ENCODE results near the gene SCUBE2.
A peak's percentile ranks its signal among the peaks of the same experiment; 100 is the strongest.

The SCUBE2 gene

GRCh38 chr11:9069862-9070470, 21.4 kb downstream of the SCUBE2 start:
- no peak overlapping the region for H3K4ac ChIP-seq (ENCODE audit: low read depth in 1 of 2, low read length in 2 of 2)
- no peaks in the 10 kb centered on the region for H3K9me3 ChIP-seq (ENCODE audit: control insufficient read depth, low read length)
- H3K9ac ChIP-seq (ENCODE audit: low read length), result no peak overlapping the region
- H4K91ac ChIP-seq (ENCODE audit: low read length), result no peak overlapping the region
- no peaks in the 10 kb centered on the region for H3K79me1 ChIP-seq (replicated peaks; ENCODE audit: low read length, poor library complexity, severe bottlenecking)
- no peak overlapping the region for H3K4me2 ChIP-seq (ENCODE audit: low read length, poor library complexity, severe bottlenecking)
- no peak overlapping the region for H2BK5ac ChIP-seq (ENCODE audit: low read depth, low read length, poor library complexity, severe bottlenecking)
- no peaks in the 10 kb centered on the region for H3K36me3 ChIP-seq (ENCODE audit: control insufficient read depth in 1 of 2, insufficient read depth in 2 of 2, low read depth in 1 of 2, low read length in 2 of 2)
- H3K27ac ChIP-seq (ENCODE audit: low read length, poor library complexity, severe bottlenecking), result no peak overlapping the region
- no peak overlapping the region for H3K23ac ChIP-seq (ENCODE audit: low read length in 2 of 2)
- no peak overlapping the region for H2BK120ac ChIP-seq (ENCODE audit: low read depth, low read length)
- no peak overlapping the region for H2BK15ac ChIP-seq (ENCODE audit: low read depth, poor library complexity, severe bottlenecking)
- no peak for DNase-seq
- no peak overlapping the region for H2AK5ac ChIP-seq (ENCODE audit: low read length, severe bottlenecking)
- H4K8ac ChIP-seq (ENCODE audit: low read length), result no peak overlapping the region
- no peak overlapping the region for H2AFZ ChIP-seq (ENCODE audit: low read depth, low read length)
- H3K4me3 ChIP-seq (ENCODE audit: insufficient read depth in 1 of 2, low read depth in 1 of 2, low read length in 2 of 2), result no peak overlapping the region
- H2BK12ac ChIP-seq (ENCODE audit: low read length in 2 of 2), result no peak overlapping the region
- H3K4me1 ChIP-seq (ENCODE audit: control insufficient read depth, insufficient read depth, low read depth, low read length), result peaks cover 10% of the 10 kb centered on the region
- no peaks in the 10 kb centered on the region for H3K27me3 ChIP-seq (ENCODE audit: control insufficient read depth in 1 of 2, insufficient read depth in 1 of 2, low read length in 2 of 2)
- WGBS, result 81% methylated on average over 4 of the region's 7 CpGs
- H3K14ac ChIP-seq (ENCODE audit: low read length in 2 of 2), result no peak overlapping the region
- no peak overlapping the region for H3K18ac ChIP-seq (ENCODE audit: low read depth in 1 of 2, low read length in 2 of 2)

- Histone ChIP-seq H2BK5ac (ENCODE audit: low read depth, low read length, poor library complexity, severe bottlenecking) (no peak overlapping the region), H2AK5ac (ENCODE audit: low read length, severe bottlenecking) (no peak overlapping the region), H2BK12ac (ENCODE audit: low read length in 2 of 2) (no peak overlapping the region), H2BK15ac (ENCODE audit: low read depth, poor library complexity, severe bottlenecking) (no peak overlapping the region), H2AFZ (ENCODE audit: low read depth, low read length) (no peak overlapping the region), H3K27ac (ENCODE audit: low read length, poor library complexity, severe bottlenecking) (no peak overlapping the region), H4K91ac (ENCODE audit: low read length) (no peak overlapping the region), H3K79me1 (replicated peaks; ENCODE audit: low read length, poor library complexity, severe bottlenecking) (no peaks in the 10 kb centered on the region), H2BK120ac (ENCODE audit: low read depth, low read length) (no peak overlapping the region), H3K14ac (ENCODE audit: low read length in 2 of 2) (no peak overlapping the region), H3K4me3 (ENCODE audit: insufficient read depth in 1 of 2, low read depth in 1 of 2, low read length in 2 of 2) (no peak overlapping the region), H3K4me2 (ENCODE audit: low read length, poor library complexity, severe bottlenecking) (no peak overlapping the region), H4K8ac (ENCODE audit: low read length) (no peak overlapping the region), H3K18ac (ENCODE audit: low read depth in 1 of 2, low read length in 2 of 2) (no peak overlapping the region), H3K4ac (ENCODE audit: low read depth in 1 of 2, low read length in 2 of 2) (no peak overlapping the region), H3K36me3 (ENCODE audit: control insufficient read depth in 1 of 2, insufficient read depth in 2 of 2, low read depth in 1 of 2, low read length in 2 of 2) (no peaks in the 10 kb centered on the region), H3K27me3 (ENCODE audit: control insufficient read depth in 1 of 2, insufficient read depth in 1 of 2, low read length in 2 of 2) (no peaks in the 10 kb centered on the region), H3K4me1 (ENCODE audit: control insufficient read depth, insufficient read depth, low read depth, low read length) (peaks cover 10% of the 10 kb centered on the region), H3K23ac (ENCODE audit: low read length in 2 of 2) (no peak overlapping the region), H3K9ac (ENCODE audit: low read length) (no peak overlapping the region), H3K9me3 (ENCODE audit: control insufficient read depth, low read length) (no peaks in the 10 kb centered on the region)
- 90% methylated on average over 8 of the region's 8 CpGs for WGBS
- DNase-seq, result no peak
Observed at GRCh38 chr11:9069256-9069655, 22.1 kb downstream of the SCUBE2 start.

GRCh38 chr11:9066433-9066925, 24.9 kb downstream of the SCUBE2 start:
- Histone ChIP-seq H3K36me3 (ENCODE audit: control insufficient read depth in 1 of 2, insufficient read depth in 2 of 2, low read depth in 1 of 2, low read length in 2 of 2) (no peaks in the 10 kb centered on the region), H3K27me3 (ENCODE audit: control insufficient read depth in 1 of 2, insufficient read depth in 1 of 2, low read length in 2 of 2) (no peaks in the 10 kb centered on the region), H3K4me3 (ENCODE audit: insufficient read depth in 1 of 2, low read depth in 1 of 2, low read length in 2 of 2) (no peak overlapping the region), H2BK120ac (ENCODE audit: low read depth, low read length) (no peak overlapping the region), H3K79me1 (replicated peaks; ENCODE audit: low read length, poor library complexity, severe bottlenecking) (no peaks in the 10 kb centered on the region), H4K91ac (ENCODE audit: low read length) (peak overlapping the region; percentile 25), H2BK5ac (ENCODE audit: low read depth, low read length, poor library complexity, severe bottlenecking) (no peak overlapping the region), H2BK12ac (ENCODE audit: low read length in 2 of 2) (peak overlapping the region; percentile 18 to 22), H3K23ac (ENCODE audit: low read length in 2 of 2) (no peak overlapping the region), H3K14ac (ENCODE audit: low read length in 2 of 2) (peak overlapping the region in 1 of 2 experiments; percentile 16), H3K27ac (ENCODE audit: low read length, poor library complexity, severe bottlenecking) (peak overlapping the region; percentile 12), H3K4me1 (ENCODE audit: control insufficient read depth, insufficient read depth, low read depth, low read length) (peaks cover 8% of the 10 kb centered on the region), H3K4ac (ENCODE audit: low read depth in 1 of 2, low read length in 2 of 2) (no peak overlapping the region), H2AFZ (ENCODE audit: low read depth, low read length) (no peak overlapping the region), H3K4me2 (ENCODE audit: low read length, poor library complexity, severe bottlenecking) (no peak overlapping the region), H2AK5ac (ENCODE audit: low read length, severe bottlenecking) (no peak overlapping the region), H3K9me3 (ENCODE audit: control insufficient read depth, low read length) (no peaks in the 10 kb centered on the region), H2BK15ac (ENCODE audit: low read depth, poor library complexity, severe bottlenecking) (no peak overlapping the region), H3K9ac (ENCODE audit: low read length) (no peak overlapping the region), H3K18ac (ENCODE audit: low read depth in 1 of 2, low read length in 2 of 2) (no peak overlapping the region), H4K8ac (ENCODE audit: low read length) (peak overlapping the region; percentile 10)
- no peak for DNase-seq
- WGBS, result 83% methylated on average over 4 of the region's 5 CpGs

DNA sequence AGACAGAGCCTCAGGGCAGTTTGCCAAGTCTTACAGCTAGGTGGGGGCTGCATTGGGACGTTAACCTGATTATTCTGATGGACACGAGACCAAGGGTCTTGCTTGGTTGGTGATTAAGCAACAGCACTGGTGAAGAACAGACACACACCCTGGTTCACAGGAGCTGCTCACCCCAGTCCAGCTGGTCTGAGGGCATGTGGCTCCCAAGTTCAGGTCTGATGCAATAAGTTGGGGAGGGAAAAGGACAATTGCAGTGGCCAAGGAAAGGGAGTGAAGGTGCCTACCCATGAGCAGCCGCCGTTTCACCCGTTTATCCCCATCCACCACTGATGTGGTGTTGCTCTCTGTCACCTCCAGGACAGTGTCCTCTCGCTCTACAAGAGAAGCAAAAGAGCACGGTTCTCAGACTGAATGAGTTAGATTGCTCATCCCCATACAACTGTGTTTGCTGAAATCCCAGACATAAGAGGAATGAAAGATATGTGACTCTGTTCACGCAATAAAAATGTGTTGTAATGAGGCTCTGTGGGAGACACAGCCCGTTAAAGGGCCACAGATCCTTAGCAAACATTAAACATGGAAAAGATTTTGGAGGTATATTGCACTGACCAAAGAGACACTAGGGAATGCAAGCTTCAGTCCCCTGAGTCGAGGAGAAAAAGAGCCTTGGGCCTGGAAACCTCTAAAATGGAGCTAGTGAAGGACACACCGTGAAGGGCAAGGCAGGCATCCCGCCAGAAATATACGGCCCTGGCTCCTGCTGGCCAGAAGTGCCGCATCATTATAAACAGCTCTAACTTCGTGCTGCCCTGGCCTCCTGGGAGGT, 25.6 kb downstream of the SCUBE2 start:
- no peak overlapping the region for H2AK5ac ChIP-seq (ENCODE audit: low read length, severe bottlenecking)
- no peak overlapping the region for H3K18ac ChIP-seq (ENCODE audit: low read depth in 1 of 2, low read length in 2 of 2)
- peak overlapping the region in 1 of 2 experiments; percentile 16 for H3K14ac ChIP-seq (ENCODE audit: low read length in 2 of 2)
- peak overlapping the region; percentile 15 for H3K27ac ChIP-seq (ENCODE audit: low read length, poor library complexity, severe bottlenecking)
- H2BK12ac ChIP-seq (ENCODE audit: low read length in 2 of 2), result peak overlapping the region in 1 of 2 experiments; percentile 22
- no peak overlapping the region for H4K91ac ChIP-seq (ENCODE audit: low read length)
- no peak overlapping the region for H2BK120ac ChIP-seq (ENCODE audit: low read depth, low read length)
- H3K9ac ChIP-seq (ENCODE audit: low read length), result no peak overlapping the region
- no peak overlapping the region for H2AFZ ChIP-seq (ENCODE audit: low read depth, low read length)
- no peak overlapping the region for H2BK5ac ChIP-seq (ENCODE audit: low read depth, low read length, poor library complexity, severe bottlenecking)
- H4K8ac ChIP-seq (ENCODE audit: low read length), result no peak overlapping the region
- H3K4me2 ChIP-seq (ENCODE audit: low read length, poor library complexity, severe bottlenecking), result no peak overlapping the region
- DNase-seq, result peak; percentile 34
- H3K36me3 ChIP-seq (ENCODE audit: control insufficient read depth in 1 of 2, insufficient read depth in 2 of 2, low read depth in 1 of 2, low read length in 2 of 2), result no peaks in the 10 kb centered on the region
- H3K9me3 ChIP-seq (ENCODE audit: control insufficient read depth, low read length), result no peaks in the 10 kb centered on the region
- H3K4me3 ChIP-seq (ENCODE audit: insufficient read depth in 1 of 2, low read depth in 1 of 2, low read length in 2 of 2), result no peak overlapping the region
- H3K23ac ChIP-seq (ENCODE audit: low read length in 2 of 2), result no peak overlapping the region
- 89% methylated on average over 14 of the region's 15 CpGs for WGBS
- H2BK15ac ChIP-seq (ENCODE audit: low read depth, poor library complexity, severe bottlenecking), result no peak overlapping the region
- H3K4me1 ChIP-seq (ENCODE audit: control insufficient read depth, insufficient read depth, low read depth, low read length), result peaks cover 8% of the 10 kb centered on the region
- H3K79me1 ChIP-seq (replicated peaks; ENCODE audit: low read length, poor library complexity, severe bottlenecking), result no peaks in the 10 kb centered on the region
- H3K27me3 ChIP-seq (ENCODE audit: control insufficient read depth in 1 of 2, insufficient read depth in 1 of 2, low read length in 2 of 2), result no peaks in the 10 kb centered on the region
- H3K4ac ChIP-seq (ENCODE audit: low read depth in 1 of 2, low read length in 2 of 2), result no peak overlapping the region

All from mesenchymal stem cell (in vitro differentiated cells and primary cell).